HG03439 (cell line): ENCODE data around the gene RAB12.
"Not testable (repeated sequence)": the region's sequence is repeated elsewhere in the genome, so short reads cannot be mapped to it uniquely, and the experiment has no call there.

Source experiments
- ATAC-seq: cut with Tn5 transposase; IDR thresholded peaks from one replicate; pipeline ENCODE4 v1.9.1; 2021; ENCODE audit warnings: mild to moderate bottlenecking, moderate library complexity; ENCODE audit not compliant: unreplicated experiment

The RAB12 gene

DNA sequence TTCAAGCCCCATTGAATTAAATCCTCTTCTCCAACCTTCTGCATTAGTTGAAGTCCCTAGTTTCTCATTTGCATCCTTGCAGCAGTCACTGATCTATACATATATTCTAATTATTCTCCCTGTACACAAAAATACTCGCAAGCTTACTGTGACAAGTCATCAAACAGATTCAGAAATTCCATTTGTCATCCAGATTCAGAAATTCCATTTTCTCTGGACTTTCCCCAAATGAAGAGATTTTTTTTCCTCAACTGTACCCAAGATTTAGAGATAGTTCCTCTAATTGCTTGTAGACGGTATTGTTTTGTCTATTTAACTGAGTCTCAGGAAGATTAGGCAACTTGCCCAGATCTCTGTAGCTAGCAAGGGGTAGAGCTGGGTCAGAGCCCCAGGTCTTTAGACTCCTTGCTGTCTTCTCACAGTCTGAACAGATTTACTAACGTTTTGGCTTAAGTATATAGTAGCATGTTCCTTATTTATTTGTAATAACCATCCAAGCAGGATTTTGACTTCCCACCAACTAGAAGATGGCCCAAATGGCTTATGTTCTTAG lies 34.2 kb downstream of the RAB12 start:
- no peak for ATAC-seq

DNA sequence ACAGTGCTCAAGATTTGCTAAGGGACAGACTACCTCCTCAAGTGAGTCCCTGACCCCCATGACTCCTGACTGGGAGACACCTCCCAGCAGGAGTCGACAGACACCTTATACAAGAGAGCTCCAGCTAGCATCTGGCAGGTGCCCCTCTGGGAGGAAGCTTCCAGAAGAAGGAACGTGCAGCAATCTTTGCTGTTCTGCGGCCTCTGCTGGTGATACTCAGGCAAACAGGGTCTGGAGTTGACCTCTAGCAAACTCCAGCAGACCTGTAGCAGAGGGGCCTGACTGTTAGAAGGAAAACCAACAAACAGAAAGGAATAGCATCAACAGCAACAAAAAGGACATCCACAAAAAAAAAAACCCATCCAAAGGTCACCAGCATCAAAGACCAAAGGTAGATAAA lies 38.1 kb downstream of the RAB12 start:
- not testable (repeated sequence) for ATAC-seq

- ATAC-seq, result not testable (repeated sequence)
Observed at GRCh38 chr18:8651478-8652261, 42.4 kb downstream of the RAB12 start.

- no peak for ATAC-seq
Observed at GRCh38 chr18:8654503-8655451, 45.5 kb downstream of the RAB12 start.

GRCh38 chr18:8656232-8656631 lies 47.0 kb downstream of the RAB12 start:
- no peak for ATAC-seq

- no peak for ATAC-seq
Observed at GRCh38 chr18:8657050-8657820, 48.0 kb downstream of the RAB12 start.

GRCh38 chr18:8657873-8658470 lies 48.7 kb downstream of the RAB12 start:
- ATAC-seq, result no peak

- no peak for ATAC-seq
Observed at GRCh38 chr18:8658858-8659485, 49.7 kb downstream of the RAB12 start.

DNA sequence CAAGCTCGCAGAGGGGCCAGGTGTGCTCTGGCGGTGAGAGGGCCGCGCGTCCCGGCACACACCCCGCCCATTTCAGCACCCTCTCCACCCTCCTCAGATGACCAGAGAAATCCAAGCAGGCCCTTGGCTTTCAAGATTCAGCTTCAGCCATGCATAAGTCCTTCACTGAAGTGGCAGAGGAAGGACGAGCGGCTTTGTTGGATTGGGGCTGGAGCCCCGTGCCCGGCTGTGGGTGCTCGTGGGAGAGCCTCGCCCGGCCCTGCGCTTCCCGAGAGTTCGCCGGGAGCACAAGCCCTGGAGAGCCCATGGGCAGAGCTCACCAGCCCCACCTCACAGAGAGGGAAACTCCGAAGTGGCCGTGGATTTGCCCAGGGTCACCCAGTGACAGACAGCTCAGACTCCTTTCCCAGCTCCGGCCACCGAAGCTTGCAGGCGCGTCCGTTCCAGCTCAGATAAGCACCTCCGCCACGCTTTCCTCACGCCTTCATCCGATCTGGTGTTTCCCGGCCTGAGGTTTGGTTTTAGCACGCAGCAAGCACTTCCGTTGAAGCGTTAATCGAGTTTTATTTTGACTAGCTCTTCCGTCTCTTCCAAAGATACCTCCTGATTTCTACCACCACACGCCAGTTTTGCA lies 50.5 kb downstream of the RAB12 start:
- ATAC-seq, result no peak

DNA sequence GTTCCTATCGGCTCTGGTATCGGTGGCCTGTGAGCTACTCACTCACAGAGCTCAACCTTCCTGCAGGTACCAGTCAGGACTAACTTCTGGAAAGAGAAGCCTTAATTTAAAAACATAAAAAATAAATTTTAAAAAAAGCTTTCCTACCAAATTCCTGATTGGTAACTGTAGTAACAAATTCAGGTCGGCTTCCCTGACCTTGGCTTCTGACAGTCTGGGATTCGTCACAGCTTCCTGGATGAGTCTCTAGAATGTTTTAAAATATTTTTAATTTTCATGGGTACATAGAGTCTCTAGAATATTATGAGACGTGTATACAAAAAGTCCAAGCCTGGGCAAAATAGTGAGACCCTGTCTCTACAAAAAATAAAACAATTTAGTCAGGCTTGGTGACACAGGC lies 51.1 kb downstream of the RAB12 start:
- no peak for ATAC-seq

DNA sequence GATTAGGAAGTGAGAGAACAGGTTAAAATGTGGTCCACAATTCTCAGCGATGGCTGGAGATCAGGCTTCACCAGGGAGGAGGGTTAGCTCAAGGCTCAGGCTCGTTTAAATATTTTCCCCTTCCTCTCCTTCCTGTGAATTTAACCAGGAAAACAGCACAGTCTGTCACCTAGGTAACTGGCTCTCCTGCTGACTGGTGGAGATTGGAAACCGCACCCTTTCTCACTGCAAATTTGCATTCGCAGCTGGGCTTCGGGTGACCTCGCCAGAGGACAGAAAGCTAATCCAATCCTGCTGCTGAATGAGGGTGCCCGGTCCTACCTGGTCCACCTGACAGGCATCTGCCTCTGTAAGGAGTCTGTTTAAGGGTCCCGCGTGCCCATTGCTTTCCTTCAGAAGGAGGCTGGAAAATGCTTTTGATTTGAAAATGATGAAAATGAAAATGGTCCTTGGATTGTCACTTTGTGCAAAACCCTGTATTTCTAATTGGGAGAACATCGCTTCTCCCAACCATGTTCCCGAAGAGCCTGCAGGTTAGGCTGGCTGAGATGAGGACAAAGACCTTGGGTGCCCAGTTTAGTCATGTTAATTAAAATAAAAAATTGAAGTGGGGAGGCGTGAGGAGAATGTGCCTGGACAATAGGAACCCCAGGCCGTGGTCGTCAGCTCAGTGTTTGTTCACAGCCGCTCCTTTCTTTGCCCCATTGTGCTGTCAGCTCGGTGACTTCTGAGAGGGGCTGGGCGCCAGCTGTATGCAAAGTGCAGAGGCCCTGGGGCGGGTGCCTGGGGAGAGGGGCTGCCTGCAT lies 52.7 kb downstream of the RAB12 start:
- no peak for ATAC-seq

- no peak for ATAC-seq
Observed at GRCh38 chr18:8662560-8663255, 53.5 kb downstream of the RAB12 start.

DNA sequence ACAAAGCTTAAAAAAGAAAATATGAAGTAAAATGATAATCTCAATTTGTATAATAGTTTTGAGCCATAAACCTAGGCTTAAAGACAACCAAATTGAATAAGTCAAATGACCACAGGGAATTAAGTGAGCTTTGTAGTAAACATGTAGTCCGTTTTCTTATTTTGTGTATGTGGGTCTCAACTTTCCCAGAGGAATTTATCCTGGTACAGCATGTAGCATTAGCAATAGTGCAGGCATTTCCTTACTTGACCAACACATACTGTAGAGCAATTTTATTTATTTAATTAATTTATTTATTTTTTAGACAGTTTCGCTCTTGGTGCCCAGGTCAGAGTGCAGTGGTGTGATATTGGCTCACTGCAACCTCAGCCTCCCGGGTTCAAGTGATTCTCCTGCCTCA lies 58.6 kb downstream of the RAB12 start:
- ATAC-seq, result no peak

- ATAC-seq, result no peak
Observed at GRCh38 chr18:8668381-8668780, 59.1 kb downstream of the RAB12 start.

DNA sequence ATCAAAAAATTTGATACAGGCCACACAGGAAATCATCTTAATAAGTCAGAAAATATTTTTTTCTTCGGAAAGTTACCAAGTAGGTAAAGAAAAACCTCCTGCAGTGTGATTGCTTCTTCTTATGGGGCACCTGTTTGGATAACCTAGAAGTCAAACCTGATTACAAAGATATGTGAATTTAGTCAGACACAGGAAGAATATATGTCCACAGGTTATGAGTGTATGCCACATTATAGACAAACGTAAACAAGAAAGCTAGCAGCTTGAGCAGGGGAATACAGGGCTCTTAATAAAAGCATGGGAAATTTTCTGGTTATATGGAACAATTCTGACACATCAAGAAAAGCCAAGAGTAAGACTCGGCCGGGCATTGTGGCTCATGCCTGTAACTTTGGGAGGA lies 60.3 kb downstream of the RAB12 start:
- no peak for ATAC-seq

DNA sequence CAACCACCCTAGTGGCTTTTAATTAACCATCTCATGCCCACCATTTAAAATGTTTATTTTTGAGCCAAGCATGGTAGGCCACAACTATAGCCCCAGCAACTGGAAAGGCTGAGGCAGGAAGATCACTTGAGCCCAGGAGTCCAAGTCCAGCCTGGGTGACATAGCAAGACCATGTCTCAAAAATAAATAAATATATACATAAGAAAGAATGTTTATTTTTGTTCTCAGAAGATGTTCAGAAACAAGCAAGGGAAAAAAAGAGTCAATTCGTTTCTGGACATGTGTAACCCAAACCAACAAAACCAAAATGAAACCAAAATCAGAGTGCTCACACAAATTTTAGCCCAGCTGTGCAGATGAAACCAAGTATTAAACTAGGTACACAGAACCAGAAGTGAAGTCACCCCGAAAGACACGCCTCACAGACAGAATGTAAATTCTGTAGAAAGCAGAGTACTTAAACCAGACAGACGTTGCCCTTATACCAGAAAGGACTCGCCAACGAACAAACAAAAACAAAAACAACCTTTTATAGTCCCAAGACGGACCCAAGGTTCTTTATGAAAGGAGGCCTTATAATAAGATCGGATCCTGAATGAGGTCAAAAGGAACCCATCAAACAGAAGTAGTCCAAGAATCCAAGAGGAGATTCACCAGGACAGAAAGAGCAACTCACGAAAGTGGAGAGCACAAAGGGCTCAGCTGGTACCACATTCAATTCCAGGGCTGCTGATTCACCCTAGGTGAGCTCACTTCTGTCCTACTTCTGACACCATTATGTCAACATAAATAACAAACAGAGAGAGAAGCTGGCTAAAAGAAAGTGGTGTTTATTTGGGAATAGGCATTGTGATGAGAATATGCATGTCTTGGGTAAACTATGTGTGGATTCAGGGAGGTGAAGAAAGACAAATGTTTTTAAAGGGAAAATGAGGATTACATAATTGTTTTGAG lies 64.3 kb downstream of the RAB12 start:
- peak; percentile 93 for ATAC-seq

GRCh38 chr18:8675057-8675456 lies 65.8 kb downstream of the RAB12 start:
- no peak for ATAC-seq
